Stimulated activated CD8-positive, alpha-beta memory T cell treated with anti-CD3 and anti-CD28 coated beads, Interleukin-12 subunit alpha, Interleukin-12 subunit beta, amount 100 ng/mL, for 24 hours (primary cell): ENCODE results near the gene CHST1.

ENCODE experiments used
- DNase-seq: peaks from one replicate; pipeline ENCODE4 v3.0.0-alpha.2; 2020; ENCODE audit errors: extremely low read depth

CHST1 gene

GRCh38 chr11:45674481-45675190 lies 9.2 kb upstream of the CHST1 start:
- no peak for DNase-seq

DNA sequence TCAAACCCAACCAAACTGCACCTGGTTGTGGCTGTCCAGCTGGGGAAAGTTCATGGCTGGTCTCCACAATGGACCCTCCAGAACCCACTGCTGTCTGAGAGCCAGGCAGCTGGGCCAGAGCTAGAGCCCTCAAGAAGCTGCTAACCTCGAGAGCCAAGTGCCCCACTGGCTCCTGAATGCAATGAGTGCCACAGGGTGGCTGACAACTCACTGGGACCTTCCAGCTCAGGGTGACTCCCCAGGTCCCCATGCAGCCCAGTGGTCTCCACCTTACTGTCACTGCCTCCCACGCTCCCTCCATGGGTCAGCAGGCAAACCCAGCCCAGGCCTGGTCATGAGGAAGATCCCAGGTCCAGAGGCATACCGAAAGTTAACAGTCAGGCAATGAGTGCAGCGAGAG lies 8.0 kb upstream of the CHST1 start:
- DNase-seq, result no peak

- no peak for DNase-seq
These were observed 7.2 kb upstream of the CHST1 start for GRCh38 chr11:45672593-45672992.

DNA sequence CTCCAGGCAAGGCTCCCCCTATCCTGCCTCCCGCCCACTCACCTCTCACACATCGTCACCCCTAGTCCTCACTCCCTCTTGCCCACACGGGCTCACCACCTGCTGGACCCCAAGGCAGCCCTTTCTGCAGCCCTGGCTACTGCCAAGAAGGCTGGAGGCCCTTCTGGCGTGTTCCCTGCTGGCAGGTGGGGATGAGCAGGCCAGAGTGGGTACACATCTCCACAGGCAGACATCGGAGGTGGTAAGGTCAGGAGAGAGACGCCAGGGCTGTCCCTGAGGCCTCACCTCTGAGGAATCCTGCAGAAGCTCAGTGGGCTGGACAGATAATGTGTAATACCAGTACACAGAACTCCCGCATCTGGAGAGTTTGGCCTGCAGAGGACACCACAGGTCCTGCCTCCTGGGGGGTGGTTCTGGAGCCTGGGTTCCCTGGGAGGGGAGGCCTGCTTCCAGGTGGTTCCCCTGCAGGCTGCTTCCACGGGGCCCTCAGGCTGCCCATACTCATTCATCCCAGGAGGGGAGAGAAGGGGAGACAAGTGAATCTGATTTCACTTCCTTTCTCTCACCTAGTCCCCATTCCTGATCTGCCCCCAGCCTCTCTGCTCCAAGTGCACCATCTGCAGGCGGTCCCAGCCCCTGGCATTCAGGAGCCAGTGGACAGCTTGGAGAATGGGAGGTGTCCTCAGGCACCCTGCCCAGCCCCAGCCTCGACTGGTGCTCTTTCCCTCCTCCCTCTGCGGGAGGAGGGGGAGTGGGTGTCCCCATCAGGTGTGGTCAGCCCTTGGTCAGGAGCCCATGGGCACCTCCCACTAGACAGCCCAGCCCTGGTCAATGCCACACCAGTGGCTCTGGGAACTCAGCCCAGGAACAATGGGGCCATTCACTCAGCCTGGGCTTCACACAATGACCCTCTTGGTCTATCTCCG lies 6.1 kb upstream of the CHST1 start:
- DNase-seq, result no peak

- DNase-seq, result no peak
These were observed 5.1 kb upstream of the CHST1 start for GRCh38 chr11:45670386-45671135.

GRCh38 chr11:45669956-45670355 lies 4.5 kb upstream of the CHST1 start:
- DNase-seq, result no peak

DNA sequence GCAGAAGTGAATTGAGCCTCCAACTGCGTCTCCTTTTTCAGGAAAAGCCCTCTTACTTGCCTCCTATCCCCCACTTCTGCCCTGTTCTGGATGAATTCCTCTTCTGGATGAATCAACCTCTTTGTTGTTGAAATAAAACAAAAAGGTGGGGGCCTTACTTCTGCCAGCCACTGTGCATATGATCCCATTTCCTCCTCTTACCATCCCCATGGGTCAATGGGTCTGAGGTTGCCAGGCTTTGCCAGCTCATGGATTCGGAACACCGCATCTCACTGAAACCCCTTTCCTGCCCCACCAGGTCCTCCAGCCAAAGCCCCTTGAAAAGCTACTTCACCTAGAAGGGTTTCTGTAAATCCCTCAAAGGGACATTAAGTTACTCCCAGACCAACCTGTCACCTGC lies 3.7 kb upstream of the CHST1 start:
- DNase-seq, result no peak

- no peak for DNase-seq
These were observed 2.7 kb upstream of the CHST1 start for GRCh38 chr11:45667929-45668680.

- DNase-seq, result no peak
These were observed 1.5 kb upstream of the CHST1 start for GRCh38 chr11:45666648-45667642.

DNA sequence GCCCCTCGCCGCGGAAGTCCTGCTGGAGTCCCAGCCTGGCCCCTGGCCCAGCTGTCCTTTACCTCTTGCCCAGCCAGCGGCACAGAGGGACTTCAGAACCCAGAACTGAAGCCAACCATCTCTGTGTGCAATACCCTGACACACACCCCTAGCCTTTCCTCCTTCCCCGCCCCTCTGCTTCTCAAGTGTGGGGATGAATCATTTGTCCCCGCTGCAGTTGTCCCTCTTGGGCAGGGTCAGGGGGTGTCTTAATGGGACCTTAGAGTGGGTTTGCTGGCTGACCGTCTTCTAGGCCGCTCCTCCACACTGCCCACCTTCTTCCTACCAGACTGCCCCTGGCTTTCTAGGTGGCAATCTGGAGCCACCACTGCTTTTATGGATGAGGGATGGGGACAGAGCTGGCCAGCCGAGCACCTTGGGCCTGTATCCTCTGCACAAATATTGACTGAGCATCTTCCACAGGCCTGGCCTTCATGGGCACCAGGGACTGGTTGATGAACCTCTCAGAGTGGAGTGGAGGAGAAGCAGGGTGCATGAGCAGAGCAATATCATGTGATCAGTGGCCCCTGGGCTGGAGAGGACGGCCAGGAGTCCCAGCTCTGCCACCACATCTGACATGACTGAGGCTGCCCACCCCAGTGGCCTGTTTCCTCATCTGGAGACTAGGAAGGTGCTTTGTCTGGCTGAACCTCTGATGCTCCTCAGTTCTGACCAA lies 668 bp upstream of the CHST1 start:
- DNase-seq, result no peak

DNA sequence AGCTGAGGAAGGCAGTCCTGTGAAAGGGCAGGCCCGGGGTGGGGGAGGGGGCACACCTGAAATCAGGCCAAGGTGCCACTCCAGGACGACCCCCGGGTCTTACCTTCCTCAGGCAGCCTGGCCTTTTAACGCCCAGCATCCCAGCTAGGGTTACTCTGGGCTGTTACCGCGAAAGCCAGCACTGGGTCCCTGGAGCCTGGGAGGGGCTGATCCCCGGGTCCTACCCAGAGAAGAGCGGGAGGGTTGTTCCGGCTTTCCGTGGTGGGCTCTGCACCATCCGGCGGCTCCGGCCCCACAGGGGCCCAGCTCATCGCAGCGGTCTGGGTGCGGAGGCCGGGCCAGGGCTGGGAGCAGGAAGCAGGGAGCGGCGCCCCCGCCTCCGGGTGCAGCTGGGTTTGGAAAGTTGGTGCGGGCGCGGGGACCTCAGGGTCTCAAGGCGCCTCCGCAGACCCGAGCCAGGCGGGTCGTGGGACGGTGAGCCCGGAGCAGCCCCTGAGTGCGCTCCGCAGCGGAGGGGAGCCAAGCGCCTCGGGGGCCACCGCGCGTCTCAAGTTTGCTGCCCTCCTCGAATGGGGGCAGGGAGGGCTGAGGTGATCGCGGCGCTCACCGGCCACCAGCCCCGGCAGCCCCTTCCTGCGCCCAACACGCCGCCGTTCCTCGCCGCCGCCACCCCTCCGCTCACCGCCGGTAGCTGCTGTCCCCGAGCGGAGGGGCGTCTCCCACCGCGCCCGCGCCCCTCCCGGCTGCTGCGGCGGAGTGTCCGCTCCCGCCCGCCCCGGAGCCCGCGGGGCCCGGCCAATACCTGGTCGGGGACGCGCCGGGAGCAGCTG lies 831 bp downstream of the CHST1 start:
- DNase-seq, result no peak

- DNase-seq, result no peak
These were observed 1.7 kb downstream of the CHST1 start for GRCh38 chr11:45663486-45664375.

DNA sequence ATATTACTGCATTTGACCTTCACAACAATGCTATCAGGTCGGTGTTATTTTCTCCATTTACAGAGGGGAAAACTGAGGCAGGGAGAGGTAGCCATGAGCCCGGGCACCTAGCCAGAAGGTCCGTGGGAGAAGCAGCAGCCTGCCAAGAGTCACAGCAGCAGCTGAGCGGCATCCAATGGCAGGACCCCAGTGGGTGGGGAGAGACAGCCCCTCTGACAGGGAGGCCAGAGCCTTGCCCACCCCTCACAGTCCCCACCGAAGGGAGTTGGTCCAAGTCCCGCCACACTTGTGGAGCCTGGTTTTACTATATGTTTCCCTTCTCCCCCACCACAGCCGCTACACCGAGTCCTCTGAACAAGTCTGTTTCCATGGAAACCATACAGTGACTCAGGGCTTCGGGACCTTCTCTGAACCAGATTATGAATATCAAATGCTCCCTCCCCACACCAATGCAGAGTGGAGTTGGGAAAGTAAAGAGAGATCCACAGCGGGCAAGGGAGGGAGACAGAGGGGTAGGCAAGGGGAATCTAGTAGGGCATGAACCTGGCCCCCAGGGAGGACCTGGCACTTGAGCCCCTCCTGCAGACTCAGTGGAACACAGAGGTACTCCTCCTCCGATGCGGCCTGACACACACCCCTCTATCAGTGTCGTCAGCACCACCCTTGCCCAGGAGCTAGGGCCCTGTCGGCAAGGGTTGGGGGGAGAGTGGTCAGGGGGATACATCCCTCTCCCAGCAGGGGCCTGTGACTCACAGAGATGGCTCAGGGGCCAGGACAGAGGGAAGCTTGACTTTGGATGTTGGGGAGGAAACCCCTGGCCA lies 2.5 kb downstream of the CHST1 start:
- peak; percentile 5 for DNase-seq

GRCh38 chr11:45662096-45662664 lies 3.2 kb downstream of the CHST1 start:
- DNase-seq, result no peak

- DNase-seq, result no peak
These were observed 3.9 kb downstream of the CHST1 start for GRCh38 chr11:45661439-45662055.
